ENCODE results near the gene NMT1.

DNA sequence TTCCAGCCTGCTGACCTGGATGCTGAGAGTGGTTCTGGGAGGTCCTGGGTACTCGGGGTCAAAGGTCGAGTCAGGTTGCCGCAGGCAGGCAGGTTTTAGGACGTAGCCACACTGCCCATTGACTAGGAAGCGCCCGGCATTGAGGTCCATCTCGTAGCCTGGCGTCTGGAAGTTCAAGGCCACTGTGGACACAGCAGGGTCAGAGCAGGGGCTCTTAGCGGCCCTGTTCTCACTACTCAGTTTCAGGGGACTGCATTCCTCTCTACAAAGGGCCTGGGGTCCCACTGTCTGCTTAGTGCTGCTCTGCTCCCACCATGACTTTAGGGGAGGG, 52.3 kb downstream of the NMT1 start:
- TF ChIP-seq GATA2 (IDR thresholded peaks at IDR 0.05; ENCODE audit: low read depth, low read length) (no peak), GATA3 (IDR thresholded peaks at IDR 0.05; ENCODE audit: low read depth, low read length) (no peak)

Data from SH-SY5Y (cell line).